Stimulated activated memory B cell treated with anti-CD40 and anti-IgM and Interleukin-4, amounts not matched to agents 10 μg/mL and 1 μg/mL and 100 μg/mL, for 72 hours (primary cell): ENCODE measurements around the gene IMMP2L.

Experiments used
- ATAC-seq: fragments of 150-1000 bp; cut with Tn5 transposase; 2 replicates; pipeline ENCODE4 v1.10.0; 2021
- H3K27ac Mint-ChIP-seq: one replicate; pipeline ENCODE4 v1.8.0; 2022; ENCODE audit warnings: mild to moderate bottlenecking, mixed read lengths
- H3K27me3 Mint-ChIP-seq: one replicate; pipeline ENCODE4 v1.8.0; 2022; ENCODE audit warnings: mixed read lengths
- H3K36me3 Mint-ChIP-seq: one replicate; pipeline ENCODE4 v1.8.0; 2022; ENCODE audit warnings: mixed read lengths
- H3K4me1 Mint-ChIP-seq: one replicate; pipeline ENCODE4 v1.8.0; 2022; ENCODE audit warnings: mixed read lengths
- H3K4me3 Mint-ChIP-seq: one replicate; pipeline ENCODE4 v1.8.0; 2022; ENCODE audit warnings: mild to moderate bottlenecking, moderate library complexity, mixed read lengths
- H3K9me3 Mint-ChIP-seq: one replicate; pipeline ENCODE4 v1.8.0; 2022; ENCODE audit warnings: mixed read lengths

Gene IMMP2L

GRCh38 chr7:111173528-111173927 lies 388.8 kb downstream of the IMMP2L start:
- H3K4me1 Mint-ChIP-seq, result no peaks in the 10 kb centered on the region
- no peak for ATAC-seq
- peaks cover 1% of the 10 kb centered on the region for H3K36me3 Mint-ChIP-seq
- H3K27ac Mint-ChIP-seq, result no peak overlapping the region
- no peak overlapping the region for H3K4me3 Mint-ChIP-seq
- H3K27me3 Mint-ChIP-seq, result no peaks in the 10 kb centered on the region
- no peaks in the 10 kb centered on the region for H3K9me3 Mint-ChIP-seq

- Mint-ChIP-seq H3K27me3 (no peaks in the 10 kb centered on the region), H3K9me3 (no peaks in the 10 kb centered on the region), H3K4me1 (no peaks in the 10 kb centered on the region), H3K4me3 (no peak overlapping the region), H3K36me3 (no peaks in the 10 kb centered on the region), H3K27ac (no peak overlapping the region)
- no peak for ATAC-seq
Observed at GRCh38 chr7:111172564-111173257, 389.6 kb downstream of the IMMP2L start.

GRCh38 chr7:111168182-111168581 lies 394.1 kb downstream of the IMMP2L start:
- no peak overlapping the region for H3K27ac Mint-ChIP-seq
- no peaks in the 10 kb centered on the region for H3K36me3 Mint-ChIP-seq
- no peak for ATAC-seq
- no peaks in the 10 kb centered on the region for H3K27me3 Mint-ChIP-seq
- no peaks in the 10 kb centered on the region for H3K4me1 Mint-ChIP-seq
- H3K9me3 Mint-ChIP-seq, result no peaks in the 10 kb centered on the region
- no peak overlapping the region for H3K4me3 Mint-ChIP-seq

GRCh38 chr7:111164442-111164841 lies 397.9 kb downstream of the IMMP2L start:
- no peak overlapping the region for H3K27ac Mint-ChIP-seq
- no peaks in the 10 kb centered on the region for H3K4me1 Mint-ChIP-seq
- no peaks in the 10 kb centered on the region for H3K36me3 Mint-ChIP-seq
- H3K9me3 Mint-ChIP-seq, result no peaks in the 10 kb centered on the region
- H3K27me3 Mint-ChIP-seq, result no peaks in the 10 kb centered on the region
- no peak for ATAC-seq
- no peak overlapping the region for H3K4me3 Mint-ChIP-seq

GRCh38 chr7:111162692-111163091 lies 399.6 kb downstream of the IMMP2L start:
- no peaks in the 10 kb centered on the region for H3K36me3 Mint-ChIP-seq
- H3K27ac Mint-ChIP-seq, result no peak overlapping the region
- no peaks in the 10 kb centered on the region for H3K27me3 Mint-ChIP-seq
- no peak overlapping the region for H3K4me3 Mint-ChIP-seq
- no peak for ATAC-seq
- H3K9me3 Mint-ChIP-seq, result no peaks in the 10 kb centered on the region
- H3K4me1 Mint-ChIP-seq, result no peaks in the 10 kb centered on the region

GRCh38 chr7:111160297-111160696 lies 402.0 kb downstream of the IMMP2L start:
- peaks cover 2% of the 10 kb centered on the region for H3K9me3 Mint-ChIP-seq
- no peak overlapping the region for H3K4me3 Mint-ChIP-seq
- no peak for ATAC-seq
- no peaks in the 10 kb centered on the region for H3K27me3 Mint-ChIP-seq
- peaks cover 6% of the 10 kb centered on the region for H3K36me3 Mint-ChIP-seq
- no peaks in the 10 kb centered on the region for H3K4me1 Mint-ChIP-seq
- H3K27ac Mint-ChIP-seq, result no peak overlapping the region

GRCh38 chr7:111159426-111159825 lies 402.9 kb downstream of the IMMP2L start:
- ATAC-seq, result no peak
- Mint-ChIP-seq H3K9me3 (peaks cover 2% of the 10 kb centered on the region), H3K27ac (no peak overlapping the region), H3K4me1 (no peaks in the 10 kb centered on the region), H3K27me3 (no peaks in the 10 kb centered on the region), H3K4me3 (no peak overlapping the region), H3K36me3 (peaks cover 6% of the 10 kb centered on the region)

GRCh38 chr7:111150709-111151108 lies 411.6 kb downstream of the IMMP2L start:
- Mint-ChIP-seq H3K9me3 (peaks cover 2% of the 10 kb centered on the region), H3K36me3 (no peaks in the 10 kb centered on the region), H3K27me3 (no peaks in the 10 kb centered on the region), H3K4me1 (no peaks in the 10 kb centered on the region), H3K27ac (no peak overlapping the region), H3K4me3 (no peak overlapping the region)
- no peak for ATAC-seq

GRCh38 chr7:111147708-111148533 lies 414.4 kb downstream of the IMMP2L start:
- peaks cover 2% of the 10 kb centered on the region for H3K9me3 Mint-ChIP-seq
- H3K27ac Mint-ChIP-seq, result no peak overlapping the region
- H3K27me3 Mint-ChIP-seq, result no peaks in the 10 kb centered on the region
- no peak overlapping the region for H3K4me3 Mint-ChIP-seq
- peaks cover 5% of the 10 kb centered on the region for H3K4me1 Mint-ChIP-seq
- ATAC-seq, result no peak
- H3K36me3 Mint-ChIP-seq, result no peaks in the 10 kb centered on the region

- H3K4me3 Mint-ChIP-seq, result no peak overlapping the region
- H3K4me1 Mint-ChIP-seq, result peaks cover 5% of the 10 kb centered on the region
- H3K27ac Mint-ChIP-seq, result no peak overlapping the region
- H3K36me3 Mint-ChIP-seq, result no peaks in the 10 kb centered on the region
- H3K9me3 Mint-ChIP-seq, result no peaks in the 10 kb centered on the region
- no peak for ATAC-seq
- H3K27me3 Mint-ChIP-seq, result no peaks in the 10 kb centered on the region
Observed at GRCh38 chr7:111146136-111146535, 416.2 kb downstream of the IMMP2L start.

- no peaks in the 10 kb centered on the region for H3K9me3 Mint-ChIP-seq
- peaks cover 9% of the 10 kb centered on the region for H3K4me1 Mint-ChIP-seq
- no peak overlapping the region for H3K27ac Mint-ChIP-seq
- no peaks in the 10 kb centered on the region for H3K36me3 Mint-ChIP-seq
- H3K4me3 Mint-ChIP-seq, result no peak overlapping the region
- H3K27me3 Mint-ChIP-seq, result no peaks in the 10 kb centered on the region
- no peak for ATAC-seq
Observed at GRCh38 chr7:111145472-111145871, 416.8 kb downstream of the IMMP2L start.

- no peak for ATAC-seq
- Mint-ChIP-seq H3K4me3 (no peak overlapping the region), H3K36me3 (no peaks in the 10 kb centered on the region), H3K27ac (peak overlapping the region; percentile 38), H3K9me3 (no peaks in the 10 kb centered on the region), H3K4me1 (peaks cover 37% of the 10 kb centered on the region), H3K27me3 (no peaks in the 10 kb centered on the region)
Observed at GRCh38 chr7:111140091-111140865, 422.0 kb downstream of the IMMP2L start.

- Mint-ChIP-seq H3K36me3 (no peaks in the 10 kb centered on the region), H3K4me3 (peak overlapping the region; percentile 54), H3K27ac (peak overlapping the region; percentile 94), H3K27me3 (no peaks in the 10 kb centered on the region), H3K9me3 (no peaks in the 10 kb centered on the region), H3K4me1 (peaks cover 32% of the 10 kb centered on the region)
- no peak for ATAC-seq
Observed at GRCh38 chr7:111138586-111138985, 423.7 kb downstream of the IMMP2L start.

- H3K27ac Mint-ChIP-seq, result peak overlapping the region; percentile 94
- H3K4me1 Mint-ChIP-seq, result peaks cover 32% of the 10 kb centered on the region
- no peaks in the 10 kb centered on the region for H3K9me3 Mint-ChIP-seq
- peak overlapping the region; percentile 54 for H3K4me3 Mint-ChIP-seq
- H3K27me3 Mint-ChIP-seq, result no peaks in the 10 kb centered on the region
- ATAC-seq, result peak; percentile 91
- H3K36me3 Mint-ChIP-seq, result no peaks in the 10 kb centered on the region
Observed at GRCh38 chr7:111138193-111138569, 424.1 kb downstream of the IMMP2L start.
